HG03045 (cell line): ENCODE data around the gene PPP2R3C.
A peak's percentile ranks its signal among the peaks of the same experiment; 100 is the strongest.
"Not testable (repeated sequence)": the region's sequence is repeated elsewhere in the genome, so short reads cannot be mapped to it uniquely, and the experiment has no call there.

ENCODE experiments used
- ATAC-seq: cut with Tn5 transposase; IDR thresholded peaks from one replicate; pipeline ENCODE4 v1.9.1; 2021; ENCODE audit warnings: mild to moderate bottlenecking, moderate library complexity; ENCODE audit not compliant: unreplicated experiment

Gene PPP2R3C

DNA sequence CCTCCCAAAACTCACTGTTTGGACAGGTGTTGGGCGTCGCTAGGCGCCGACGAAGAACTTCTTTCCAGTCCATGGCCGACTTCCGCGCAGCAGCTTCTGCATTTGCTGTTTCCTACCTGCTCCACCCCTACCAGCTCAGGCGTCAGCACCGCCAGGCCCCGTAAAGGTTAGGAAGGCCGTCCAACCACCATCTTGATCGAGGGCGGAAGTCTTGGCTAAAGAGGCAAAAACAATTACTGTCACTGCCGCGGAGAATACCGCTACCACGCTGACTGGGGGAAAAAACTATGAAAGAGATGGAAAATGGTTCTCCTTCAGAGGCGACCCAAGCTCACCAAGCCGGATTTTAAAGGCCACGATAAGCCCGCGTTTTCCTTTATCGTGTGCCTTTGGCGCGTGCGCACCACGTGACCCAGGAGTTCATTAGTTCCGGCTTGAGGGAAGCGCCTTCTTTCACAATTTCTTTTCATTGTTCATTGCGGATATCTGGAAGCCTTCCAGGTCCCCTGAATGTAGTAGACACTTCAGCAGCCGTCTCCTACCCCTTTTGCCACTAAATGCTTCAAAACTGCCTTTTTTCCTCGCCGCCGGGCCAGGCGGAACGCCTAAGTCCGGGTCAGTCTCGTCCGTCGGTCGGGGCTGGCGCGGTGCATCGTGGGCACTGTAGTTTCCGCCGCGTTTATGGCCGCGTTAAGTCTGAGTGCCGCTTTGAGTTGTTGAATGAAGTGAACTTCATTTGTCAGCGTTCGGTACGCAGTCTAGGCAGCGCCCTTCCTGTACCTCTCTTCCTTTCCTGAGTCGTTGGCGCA, at the start of gene PPP2R3C, which contains the start of gene PRORP:
TSS of gene PPP2R3C (minus strand) at position 104 of the 809 bp plus-strand sequence. CDS start at position 73, 31 bp downstream.
TSS of gene PRORP (plus strand) at position 666 of the 809 bp plus-strand sequence. CDS start 694 bp downstream, outside the sequence.
- ATAC-seq, result peak; percentile 86

DNA sequence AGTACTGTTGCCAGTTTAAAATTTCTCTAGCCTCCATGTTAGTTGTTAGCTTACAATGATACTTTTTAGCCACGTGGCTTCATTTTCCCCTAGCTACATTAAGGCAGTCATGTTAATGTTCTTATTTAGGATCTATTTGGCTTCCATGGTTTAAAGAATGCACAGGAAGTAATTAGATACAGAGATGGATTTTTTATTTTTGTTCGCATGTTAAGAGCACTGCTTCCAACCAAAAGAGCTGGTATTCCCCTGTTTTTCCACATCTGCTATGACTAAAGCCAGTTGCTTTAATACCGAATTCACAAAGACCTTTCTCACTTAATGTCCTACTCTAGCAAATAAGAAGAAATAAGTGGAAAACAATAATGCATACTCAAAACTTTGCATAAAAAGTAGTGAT, 45.7 kb upstream of the PPP2R3C start:
- ATAC-seq, result no peak

DNA sequence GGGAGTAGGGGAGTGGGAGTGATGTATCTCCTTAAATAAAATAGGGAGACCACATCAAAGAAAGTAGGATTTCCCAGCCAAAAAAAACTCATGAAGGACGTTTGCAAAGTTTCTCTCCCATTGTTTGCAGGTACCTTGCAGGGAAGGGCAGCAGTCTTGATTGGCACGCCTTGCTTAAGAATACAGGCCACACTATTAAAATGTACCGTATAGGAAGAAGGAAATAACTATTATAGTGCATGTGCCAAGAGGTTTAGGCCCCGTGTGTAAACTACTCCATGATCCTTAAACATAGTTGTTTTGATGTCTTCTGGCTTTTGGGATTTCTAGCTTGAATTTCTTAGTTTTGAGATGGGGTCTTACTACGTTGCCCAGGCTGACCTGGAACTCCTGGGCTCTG, 43.1 kb upstream of the PPP2R3C start:
- ATAC-seq, result no peak

DNA sequence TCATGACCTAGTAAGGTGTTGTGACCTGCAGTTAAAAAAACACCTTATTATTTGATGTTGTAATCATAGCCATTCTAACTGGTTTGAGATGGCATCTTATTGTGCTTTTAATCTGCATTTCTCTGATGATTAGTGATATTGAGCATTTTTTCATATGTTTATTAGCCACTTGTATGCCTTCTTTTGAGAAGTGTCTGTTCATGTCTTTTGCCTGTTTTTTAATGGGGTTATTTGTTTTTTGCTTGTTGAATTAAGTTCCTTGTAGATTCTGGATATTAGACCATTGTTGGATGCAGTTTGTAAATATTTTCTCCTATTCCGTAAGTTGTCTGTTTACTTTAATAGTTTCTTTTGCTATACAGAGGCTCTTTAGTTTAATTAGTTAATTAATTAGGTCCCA, 41.6 kb upstream of the PPP2R3C start:
- no peak for ATAC-seq

DNA sequence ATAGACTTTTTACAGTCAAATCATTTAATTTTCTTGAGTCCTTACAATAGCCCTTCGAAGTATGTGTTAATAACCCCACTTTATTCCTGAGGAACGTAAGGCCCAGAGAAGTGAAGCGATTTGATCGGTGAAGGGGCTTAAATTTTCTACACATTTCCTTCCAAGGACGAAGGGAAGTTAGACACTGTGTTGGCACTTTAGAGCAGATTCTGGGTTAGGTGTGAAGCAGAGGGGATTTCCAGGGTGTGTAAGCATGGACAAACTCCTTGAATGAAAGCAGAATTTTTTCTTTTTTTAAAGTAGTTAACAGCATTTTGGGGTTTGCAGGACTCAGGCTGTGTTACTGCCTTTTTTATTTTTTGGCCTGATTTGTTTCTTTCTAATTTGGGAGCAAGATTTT, 39.4 kb upstream of the PPP2R3C start:
- ATAC-seq, result no peak

DNA sequence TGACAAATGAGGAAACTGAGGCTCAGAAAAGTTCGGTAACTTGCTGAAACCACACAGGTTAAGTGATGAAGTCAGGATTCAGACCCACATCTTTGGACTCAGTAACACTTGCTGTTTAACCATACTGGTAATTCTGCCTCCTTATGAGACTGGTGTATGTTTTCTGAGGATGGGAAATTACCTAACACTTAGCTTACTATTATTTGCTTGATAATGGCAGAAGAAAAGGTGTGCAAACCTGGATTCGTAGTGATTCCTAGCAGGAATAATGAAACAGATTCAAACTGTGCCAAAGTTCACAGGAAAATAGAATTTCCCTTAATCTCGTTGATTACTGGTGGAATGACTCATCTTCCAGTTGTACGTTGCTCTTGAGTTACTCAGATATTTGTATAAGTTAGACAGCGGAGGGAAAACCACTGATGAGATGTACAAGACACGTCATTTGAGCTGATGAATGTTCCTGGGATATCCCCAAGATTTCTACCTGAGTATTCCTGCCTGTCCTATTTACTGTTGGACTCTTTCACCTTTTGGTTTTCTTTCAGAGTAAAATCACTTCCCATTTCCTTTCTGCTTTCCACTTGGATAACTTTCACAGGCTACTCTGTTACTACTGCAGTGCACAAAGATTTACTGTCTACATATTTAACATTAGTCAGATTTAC, 38.1 kb upstream of the PPP2R3C start:
- no peak for ATAC-seq

DNA sequence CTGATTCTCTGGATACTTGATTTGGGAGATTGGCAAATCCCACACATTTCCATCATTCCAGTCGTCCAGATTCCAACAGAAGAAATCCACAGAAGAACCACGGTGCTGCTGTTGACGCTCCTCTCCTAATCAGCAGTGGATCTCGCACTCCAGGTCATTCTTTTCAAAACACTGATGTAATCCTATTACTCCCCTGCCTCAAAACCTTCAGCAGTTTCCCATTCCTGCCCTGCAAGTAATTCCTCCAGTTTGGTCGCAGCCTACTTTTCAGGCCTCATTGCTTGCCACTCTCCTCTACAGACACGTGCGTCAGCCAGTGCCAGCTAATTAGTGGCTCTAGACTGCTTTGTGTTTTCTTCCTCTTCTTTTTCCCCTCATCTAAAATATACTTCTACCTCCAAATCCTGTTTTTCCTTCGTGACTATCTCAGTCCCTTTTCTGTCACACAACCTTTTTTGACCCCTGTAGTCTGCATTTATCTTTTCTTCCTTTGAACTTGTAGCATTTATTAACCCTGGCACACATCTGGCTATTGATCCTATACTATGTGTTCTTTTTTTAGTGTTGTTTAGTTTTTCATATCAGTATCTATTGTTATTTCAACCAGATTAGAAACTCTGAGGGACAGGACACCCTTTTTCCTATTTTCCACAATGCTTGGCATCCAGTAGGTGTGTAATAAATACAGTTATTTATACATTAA, 37.3 kb upstream of the PPP2R3C start:
- no peak for ATAC-seq

DNA sequence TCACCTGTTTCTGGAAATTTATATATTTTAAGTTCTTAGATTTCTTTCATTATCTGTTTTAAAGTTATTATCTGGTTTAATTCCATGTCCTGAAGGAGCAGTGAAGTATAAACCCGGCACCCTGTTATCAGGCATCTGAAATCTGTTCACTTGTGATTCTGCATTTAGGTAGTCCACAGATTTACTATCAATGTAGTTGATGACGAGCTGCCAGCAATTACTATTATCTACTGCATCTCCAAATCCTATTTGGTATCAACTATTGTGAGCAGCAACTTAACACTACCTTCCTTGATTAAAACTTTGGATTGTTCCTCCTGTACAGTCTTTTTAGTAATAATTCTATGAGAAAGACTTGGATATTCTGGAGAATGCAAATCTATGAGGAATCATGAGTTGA, 36.7 kb upstream of the PPP2R3C start:
- no peak for ATAC-seq

DNA sequence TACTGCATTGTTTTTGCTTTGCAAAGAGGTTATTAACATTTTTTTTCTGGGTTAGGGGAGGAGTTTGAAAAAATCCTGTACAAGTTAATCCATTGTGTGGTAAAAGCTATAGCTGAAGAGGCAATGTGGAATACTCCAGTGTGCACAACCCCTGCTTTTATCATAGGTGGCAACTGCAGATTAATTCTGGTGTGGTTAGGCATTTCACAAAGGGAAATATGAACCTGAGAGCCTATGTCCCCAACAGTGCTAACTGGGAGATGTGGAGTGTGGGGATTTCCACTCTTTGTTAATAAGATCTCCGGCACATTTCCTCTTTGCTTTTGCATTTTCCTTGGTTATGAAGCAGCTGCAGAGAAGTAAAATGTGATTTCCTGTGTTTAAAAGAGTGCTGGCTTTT, 34.2 kb upstream of the PPP2R3C start:
- ATAC-seq, result no peak

DNA sequence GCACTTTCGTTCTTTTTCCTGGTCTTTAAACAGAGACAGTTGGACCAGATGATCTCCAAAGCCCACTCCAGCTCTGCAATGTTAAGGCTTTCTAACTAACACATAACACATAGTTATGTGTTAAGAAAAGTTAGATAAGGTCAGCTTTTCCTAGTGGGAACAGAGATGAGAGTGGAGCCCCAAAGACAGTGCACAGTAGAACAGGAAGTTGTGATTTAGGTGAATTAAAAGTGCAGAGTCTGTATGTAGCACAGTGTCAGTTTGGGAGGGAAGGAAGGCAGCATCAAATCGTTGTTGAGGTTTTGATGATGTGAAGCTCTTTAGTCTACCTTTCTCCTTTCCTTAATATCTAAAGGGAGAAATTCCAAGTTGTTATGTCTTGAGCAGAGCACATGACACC, 32.2 kb upstream of the PPP2R3C start:
- ATAC-seq, result no peak

DNA sequence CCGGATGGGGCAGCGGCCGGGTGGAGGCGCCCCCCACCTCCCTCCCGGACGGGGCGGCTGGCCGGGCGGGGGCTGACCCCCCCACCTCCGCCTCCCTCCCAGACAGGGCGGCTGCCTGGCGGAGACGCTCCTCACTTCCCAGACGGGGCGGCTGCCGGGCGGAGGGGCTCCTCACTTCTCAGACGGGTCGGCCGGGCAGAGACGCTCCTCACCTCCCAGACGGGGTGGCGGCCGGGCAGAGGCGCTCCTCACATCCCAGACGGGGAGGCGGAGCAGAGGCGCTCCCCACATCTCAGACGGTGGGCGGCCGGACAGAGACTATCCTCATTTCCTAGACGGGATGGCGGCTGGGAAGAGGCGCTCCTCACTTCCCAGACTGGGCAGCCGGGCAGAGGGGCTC, 30.7 kb upstream of the PPP2R3C start:
- ATAC-seq, result not testable (repeated sequence)

DNA sequence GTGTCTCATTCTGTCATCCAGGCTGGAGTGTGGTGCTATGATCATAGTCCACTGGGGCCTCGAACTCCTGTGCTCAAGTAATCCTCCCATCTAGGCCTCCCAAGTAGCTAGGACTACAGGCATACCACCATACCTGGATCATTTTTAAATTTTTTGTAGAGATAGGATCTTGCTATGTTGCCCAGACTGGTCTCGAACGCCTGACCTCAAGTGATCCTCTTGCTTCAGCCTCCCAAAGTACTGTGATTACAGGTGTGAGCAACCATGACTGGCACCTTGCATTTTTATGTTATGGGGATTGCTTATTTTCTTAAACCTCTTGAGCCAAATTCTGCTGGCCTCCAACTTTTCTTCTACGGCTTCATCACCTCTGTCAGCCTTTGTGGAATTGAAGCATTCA, 27.4 kb upstream of the PPP2R3C start:
- ATAC-seq, result no peak

DNA sequence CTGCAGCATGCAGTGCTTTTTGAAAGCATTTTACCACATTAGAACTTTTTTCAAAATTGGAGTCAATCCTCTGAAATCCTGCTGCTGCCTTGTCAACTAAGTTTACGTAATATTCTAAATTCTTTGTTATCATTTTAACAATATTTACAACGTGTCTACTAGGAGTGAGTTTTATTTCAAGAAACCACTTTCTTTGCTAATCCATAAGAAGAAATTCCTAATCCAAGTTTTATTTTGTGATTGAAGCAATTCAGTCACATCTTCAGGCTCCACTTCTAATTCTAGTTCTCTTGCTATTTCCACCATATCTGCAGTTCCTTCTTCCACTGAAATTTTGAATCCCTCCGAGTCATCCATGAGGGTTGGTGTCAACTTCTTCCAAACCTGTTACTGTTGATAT, 25.9 kb upstream of the PPP2R3C start:
- no peak for ATAC-seq

DNA sequence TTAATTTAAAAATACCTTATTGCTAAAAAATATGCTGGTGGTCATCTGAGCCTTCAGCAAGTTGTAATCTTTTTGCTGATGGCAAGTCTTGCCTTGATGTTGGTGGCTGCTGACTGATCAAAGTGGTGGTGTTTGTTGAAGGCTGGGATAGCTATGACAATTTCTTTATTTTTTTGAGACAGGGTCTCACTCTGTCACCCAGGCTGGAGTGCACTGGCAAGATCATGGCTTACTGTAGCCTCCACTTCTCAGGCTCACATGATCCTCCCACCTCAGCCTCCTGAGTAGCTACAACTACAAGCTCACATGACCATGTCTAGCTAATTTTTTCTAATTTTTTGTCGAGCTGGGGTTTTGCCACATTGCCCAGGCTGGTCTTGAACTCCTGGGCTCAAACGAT, 25.4 kb upstream of the PPP2R3C start:
- no peak for ATAC-seq

DNA sequence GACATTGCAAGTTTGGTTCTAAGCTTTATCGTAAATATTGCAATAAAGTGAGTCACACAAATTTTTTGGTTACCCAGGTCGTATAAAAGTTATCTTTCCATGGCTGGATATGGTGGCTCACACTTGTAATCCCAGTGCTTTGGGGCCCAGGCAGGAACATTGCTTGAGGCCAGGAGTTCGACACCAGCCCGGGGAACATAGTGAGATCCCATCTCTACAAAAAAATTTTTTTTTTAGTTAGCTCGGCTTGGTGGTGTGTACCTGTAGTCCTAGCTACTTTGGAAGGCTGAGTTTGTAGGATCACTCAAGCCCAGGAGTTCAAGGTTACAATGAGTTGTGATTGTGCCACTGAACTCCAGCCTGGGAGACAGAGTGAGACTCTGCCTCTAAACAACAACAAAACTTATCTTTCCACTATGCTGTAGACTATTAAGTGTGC, 24.9 kb upstream of the PPP2R3C start:
- no peak for ATAC-seq

DNA sequence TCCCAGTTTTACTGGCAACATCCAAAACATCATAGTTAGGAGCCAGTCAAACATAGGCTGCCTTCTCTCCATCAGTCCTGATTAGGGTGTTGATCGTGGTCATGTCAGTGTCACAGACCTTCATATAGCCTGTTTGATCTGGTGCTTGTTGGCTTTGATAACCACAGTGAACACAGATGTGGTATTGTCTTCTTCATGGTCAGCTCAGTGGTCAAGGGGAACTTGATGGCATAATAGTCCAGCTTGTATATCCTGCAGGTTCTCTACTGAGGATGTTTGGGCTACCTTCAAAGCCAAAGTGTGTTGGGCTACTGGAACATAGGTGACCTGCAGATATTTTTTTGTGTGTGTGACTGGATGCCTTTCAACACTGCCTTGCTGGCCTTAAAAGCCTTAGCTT, 22.2 kb upstream of the PPP2R3C start:
- no peak for ATAC-seq

DNA sequence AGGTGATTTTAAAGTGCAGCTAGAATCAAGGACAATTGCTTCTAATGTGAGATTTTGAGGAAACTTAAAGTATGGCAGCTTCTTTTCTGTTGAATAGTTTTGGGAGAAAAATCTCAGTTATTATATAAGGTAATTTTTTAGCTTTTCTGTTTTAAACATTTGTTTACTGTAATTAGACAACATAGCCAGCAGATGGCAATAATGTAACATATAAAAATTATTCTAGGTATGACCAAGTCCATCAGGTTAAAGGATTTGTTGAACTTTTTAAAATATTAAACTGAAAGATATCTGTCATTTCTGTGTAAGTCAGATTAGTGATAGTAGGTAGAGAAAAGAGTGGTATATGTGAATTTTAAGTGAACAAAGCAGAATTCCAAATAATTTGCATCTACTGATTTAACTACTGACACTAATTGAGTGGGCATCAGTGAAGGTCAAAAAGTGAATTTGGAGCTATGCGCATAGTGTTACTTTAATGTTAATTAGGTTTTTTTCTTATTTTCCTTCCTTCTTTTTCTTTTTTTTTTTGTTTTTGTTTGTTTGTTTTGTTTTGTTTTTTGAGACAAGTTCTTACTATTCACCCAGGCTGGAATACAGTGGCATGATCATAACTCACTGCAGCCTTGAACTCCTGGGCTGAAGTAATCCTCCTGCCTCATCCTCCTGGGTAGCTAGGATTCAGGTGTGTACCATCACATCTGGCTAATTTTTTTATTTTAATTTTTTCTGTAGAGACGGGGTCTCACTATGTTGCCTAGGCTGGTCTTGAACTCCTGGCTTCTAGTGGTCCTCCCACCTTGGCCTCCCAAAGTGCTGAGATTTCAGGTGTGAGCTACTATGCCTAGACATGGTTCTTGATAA, 19.2 kb upstream of the PPP2R3C start:
- ATAC-seq, result no peak

DNA sequence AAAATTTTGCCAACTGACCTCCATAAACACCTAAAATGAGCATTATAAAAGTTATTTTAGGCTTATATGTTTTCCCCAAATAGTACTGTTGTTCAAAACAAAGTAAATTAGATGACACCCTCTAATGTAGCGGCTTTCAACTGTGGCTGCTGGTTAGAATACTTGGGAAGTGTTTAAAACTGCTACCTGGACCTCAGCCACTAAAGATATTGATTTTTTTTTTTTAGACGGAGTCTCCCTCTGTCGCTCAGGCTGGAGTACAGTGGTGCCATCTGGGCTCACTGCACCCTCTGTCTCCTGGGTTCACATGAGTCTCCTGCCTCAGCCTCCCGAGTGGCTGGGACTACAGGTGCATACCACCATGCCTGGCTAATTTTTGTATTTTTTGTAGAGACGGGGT, 16.8 kb upstream of the PPP2R3C start:
- ATAC-seq, result no peak

DNA sequence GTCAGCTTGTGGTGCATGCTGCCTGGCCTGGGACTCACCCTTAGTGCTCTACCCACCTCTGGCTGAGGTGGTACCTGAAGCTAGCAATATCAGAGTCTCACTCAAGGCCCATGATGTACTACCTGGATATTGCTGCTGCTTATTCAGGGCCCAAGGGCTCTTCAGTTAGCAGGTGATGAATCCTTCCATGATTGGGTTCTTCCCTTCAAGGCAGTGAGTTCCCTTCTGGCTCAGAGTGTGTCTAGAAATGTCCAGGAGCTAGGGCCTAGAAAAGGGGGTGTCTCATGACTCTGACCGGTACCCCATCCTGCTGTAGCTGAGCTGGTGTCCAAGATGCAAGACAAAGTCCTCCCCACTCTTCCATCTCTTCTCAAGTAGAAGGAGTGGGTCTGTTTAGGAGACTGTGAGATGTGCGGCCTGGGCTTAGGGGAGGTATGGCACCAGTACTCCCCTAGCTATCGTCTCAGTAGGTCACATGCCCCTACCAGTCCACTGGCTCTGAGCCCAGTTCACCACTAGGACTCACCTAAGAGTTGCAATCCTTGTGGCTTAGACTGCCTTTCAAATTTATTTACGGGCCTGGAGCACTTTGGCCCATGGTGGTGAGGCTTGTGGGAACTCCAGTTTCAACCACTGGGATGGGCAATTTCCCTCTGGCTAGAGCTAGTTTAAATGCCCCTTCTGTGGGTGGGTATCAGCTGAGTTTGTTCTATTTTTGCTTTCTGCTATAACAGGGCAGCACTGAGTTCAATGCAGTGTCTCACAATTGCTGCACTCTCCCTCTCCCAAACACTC, 12.7 kb upstream of the PPP2R3C start:
- ATAC-seq, result no peak
